BJ (cell line): ENCODE results near the gene COPZ1. TPM values are rescaled to one million over a fixed set of nuclear protein-coding genes. Genes with fewer than 3 reads are reported as not detected.
A peak's percentile ranks its signal among the peaks of the same experiment; 100 is the strongest.

ENCODE experiments used
- CTCF ChIA-PET: fragments of 350-600 bp; formaldehyde crosslinking; extraction: SDS; loops from one replicate; lab custom pipeline; 2021; ENCODE audit warnings: antibody characterized with exemption, inconsistent platforms; lab: Yijun Ruan, JAX
- POLR2A ChIA-PET: fragments of 300-600 bp; sonication (Branson Sonifier 250); formaldehyde crosslinking; extraction: SDS; loops from one replicate; lab custom pipeline; 2021; ENCODE audit warnings: antibody characterized with exemption; lab: Charles Lee
- DNase-seq: peaks from one replicate; pipeline ENCODE4 v3.0.0-alpha.2; 2011; ENCODE audit warnings: low read depth
- H3K27me3 ChIP-seq: 2 replicates; pipeline ENCODE4 v1.6.0; 2011; ENCODE audit warnings: low read length; ENCODE audit not compliant: control insufficient read depth, insufficient read depth
- H3K36me3 ChIP-seq: 2 replicates; pipeline ENCODE4 v1.5.1; 2011; ENCODE audit warnings: low read length; ENCODE audit not compliant: control insufficient read depth, insufficient read depth
- H3K4me3 ChIP-seq: 2 replicates; pipeline ENCODE4 v1.5.1; 2011; ENCODE audit warnings: low read depth, mild to moderate bottlenecking, control low read depth, low read length
- polyA plus RNA-seq: library from polyadenylated mRNA; depleted of rRNA; stranded (reverse); fragments of >200 nt; gene quantifications from 2 replicates; pipeline ENCODE4 v1.2.3, GENCODE V29; 2011
- TF ChIP-seq, protein P1 (sequence below): IDR thresholded peaks from 2 replicates; pipeline ENCODE4 v1.5.1; 2011; ENCODE audit warnings: low read depth, mild to moderate bottlenecking, control low read depth, inconsistent platforms, low read length, moderate library complexity; ENCODE audit not compliant: insufficient read depth

Gene COPZ1
- polyA plus RNA-seq, 1 experiment: 203 TPM

- Histone ChIP-seq H3K36me3 (peaks cover 20% of the 10 kb centered on the region), H3K4me3 (no peak overlapping the region), H3K27me3 (no peaks in the 10 kb centered on the region)
- TF ChIP-seq, protein P1, sequence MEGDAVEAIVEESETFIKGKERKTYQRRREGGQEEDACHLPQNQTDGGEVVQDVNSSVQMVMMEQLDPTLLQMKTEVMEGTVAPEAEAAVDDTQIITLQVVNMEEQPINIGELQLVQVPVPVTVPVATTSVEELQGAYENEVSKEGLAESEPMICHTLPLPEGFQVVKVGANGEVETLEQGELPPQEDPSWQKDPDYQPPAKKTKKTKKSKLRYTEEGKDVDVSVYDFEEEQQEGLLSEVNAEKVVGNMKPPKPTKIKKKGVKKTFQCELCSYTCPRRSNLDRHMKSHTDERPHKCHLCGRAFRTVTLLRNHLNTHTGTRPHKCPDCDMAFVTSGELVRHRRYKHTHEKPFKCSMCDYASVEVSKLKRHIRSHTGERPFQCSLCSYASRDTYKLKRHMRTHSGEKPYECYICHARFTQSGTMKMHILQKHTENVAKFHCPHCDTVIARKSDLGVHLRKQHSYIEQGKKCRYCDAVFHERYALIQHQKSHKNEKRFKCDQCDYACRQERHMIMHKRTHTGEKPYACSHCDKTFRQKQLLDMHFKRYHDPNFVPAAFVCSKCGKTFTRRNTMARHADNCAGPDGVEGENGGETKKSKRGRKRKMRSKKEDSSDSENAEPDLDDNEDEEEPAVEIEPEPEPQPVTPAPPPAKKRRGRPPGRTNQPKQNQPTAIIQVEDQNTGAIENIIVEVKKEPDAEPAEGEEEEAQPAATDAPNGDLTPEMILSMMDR: no peak
- CTCF ChIA-PET: no interaction called here
- DNase-seq: no peak
- POLR2A ChIA-PET: no interaction called here
These were observed 24.1 kb downstream of the COPZ1 start for GRCh38 chr12:54349036-54349435.

GRCh38 chr12:54349679-54350078, 24.7 kb downstream of the COPZ1 start:
- TF ChIP-seq, protein P1: no peak
- H3K36me3 ChIP-seq: peaks cover 17% of the 10 kb centered on the region
- POLR2A ChIA-PET: no interaction called here
- no peaks in the 10 kb centered on the region for H3K27me3 ChIP-seq
- CTCF ChIA-PET: interaction anchor here (0.9 to 4.1 kb wide), 4 partner anchors 9 to 142 kb away, joined by 3 to 28 read pairs (median 4); no protein-coding TSS in a partner anchor
- H3K4me3 ChIP-seq: no peak overlapping the region
- DNase-seq: no peak

GRCh38 chr12:54350743-54351142, 25.8 kb downstream of the COPZ1 start:
- TF ChIP-seq, protein P1: no peak
- peaks cover 15% of the 10 kb centered on the region for H3K36me3 ChIP-seq
- DNase-seq: no peak
- H3K4me3 ChIP-seq: no peak overlapping the region
- no peaks in the 10 kb centered on the region for H3K27me3 ChIP-seq
- POLR2A ChIA-PET: no interaction called here
- CTCF ChIA-PET: interaction anchor here (0.9 to 4.1 kb wide), 5 partner anchors 8 to 143 kb away, joined by 3 to 28 read pairs (median 3); partner anchors contain the start of gene COPZ1

DNA sequence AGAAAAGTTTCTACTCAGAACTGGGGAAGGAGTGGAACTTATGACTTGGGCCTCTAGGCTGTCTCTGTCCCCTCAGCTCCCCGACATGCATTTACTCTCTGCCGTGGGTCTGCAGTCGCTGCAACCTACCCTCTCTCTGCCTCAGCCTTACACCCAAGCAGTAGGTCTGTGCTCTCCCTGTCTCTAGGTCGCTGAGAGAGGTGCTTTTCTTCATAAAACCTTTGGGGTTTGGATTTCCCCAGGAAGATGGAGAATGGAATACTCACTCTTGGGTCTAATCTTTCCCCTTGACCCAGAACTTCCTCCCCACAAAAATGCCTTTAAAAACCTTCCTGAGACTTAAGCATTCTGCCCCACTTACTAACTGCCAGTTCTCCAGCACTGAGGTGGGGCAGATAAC, 26.4 kb downstream of the COPZ1 start:
- no peak overlapping the region for H3K4me3 ChIP-seq
- POLR2A ChIA-PET: no interaction called here
- no peak for DNase-seq
- H3K36me3 ChIP-seq: peaks cover 15% of the 10 kb centered on the region
- TF ChIP-seq, protein P1: no peak
- CTCF ChIA-PET: interaction anchor here (0.7 to 4.1 kb wide), 4 partner anchors 11 to 143 kb away, joined by 3 to 28 read pairs (median 4); partner anchors contain the start of gene COPZ1
- no peaks in the 10 kb centered on the region for H3K27me3 ChIP-seq

DNA sequence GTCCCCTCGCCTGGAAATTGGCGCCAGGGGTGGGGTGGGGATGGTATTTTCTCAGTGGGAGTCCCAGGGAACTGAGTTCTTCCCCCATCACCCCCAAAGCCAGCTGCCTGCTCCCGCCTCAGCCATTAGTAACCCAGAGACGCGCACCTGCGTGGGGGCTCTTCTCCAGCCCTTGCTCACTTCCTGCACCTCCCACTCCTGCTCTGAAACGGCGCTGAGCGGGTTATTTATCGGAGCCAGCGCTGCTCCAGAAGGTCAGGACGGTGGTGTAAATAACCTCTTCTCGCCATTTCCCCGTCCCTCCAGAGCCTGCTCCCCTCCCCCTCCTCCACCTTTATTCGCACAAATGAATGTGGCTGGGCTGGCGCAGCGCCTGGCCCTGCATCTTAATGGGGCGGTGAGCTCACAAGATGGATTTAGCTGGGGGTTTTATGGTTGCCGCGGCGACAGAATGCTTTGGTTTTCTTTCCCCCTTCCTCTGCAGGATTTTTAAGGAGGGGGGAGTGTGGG, 27.1 kb downstream of the COPZ1 start:
- CTCF ChIA-PET: interaction anchor here (0.6 to 4.1 kb wide), 9 partner anchors 10 to 101 kb away, joined by 3 to 28 read pairs (median 4); partner anchors contain the start of gene COPZ1

More for the DNA sequence above, 27.1 kb downstream of the COPZ1 start:
- POLR2A ChIA-PET: interaction anchor here (0.7 kb wide), 1 partner anchor 32 kb away, joined by 3 read pairs; the partner anchor contains the start of gene ZNF385A
- no peak for DNase-seq
- no peaks in the 10 kb centered on the region for H3K27me3 ChIP-seq
- peaks cover 15% of the 10 kb centered on the region for H3K36me3 ChIP-seq
- TF ChIP-seq, protein P1: no peak
- H3K4me3 ChIP-seq: peak overlapping the region; percentile 10; the same call in 1 of the 2 replicates
